HCT116 (cell line): ENCODE data around the gene MAPKBP1. TPM values are rescaled to one million over a fixed set of nuclear protein-coding genes. Genes with fewer than 3 reads are reported as not detected.

ENCODE experiments used
- ATAC-seq: fragments of 200-7000 bp; cut with Tn5 transposase; 2 replicates; pipeline ENCODE4 v1.9.1; 2020; ENCODE audit warnings: mild to moderate bottlenecking, moderate library complexity
- BruUV-seq: library from RNA; stranded (reverse); fragments of 400-500 nt; replicated peaks from 2 replicates; lab custom pipeline; 2021; lab: Mats Ljungman, UMichigan
- CTCF ChIA-PET: fragments of 300-600 bp; sonication (Branson Sonifier 250); formaldehyde crosslinking; loops from one replicate; lab custom pipeline; 2021; ENCODE audit warnings: antibody characterized with exemption; lab: Charles Lee
- POLR2A ChIA-PET: fragments of 300-600, 350-600 bp; sonication (Branson Sonifier 250); formaldehyde crosslinking; loops from one replicate; lab custom pipeline; 2021; ENCODE audit warnings: antibody characterized with exemption; lab: Charles Lee
- RAD21 ChIA-PET, 2 experiments: fragments of 300-600 bp; sonication (Branson Sonifier 250); formaldehyde crosslinking; loops; one replicate each; lab custom pipeline; 2023; ENCODE audit warnings: low total read pairs in 2 of 2; ENCODE audit not compliant: uncharacterized antibody in 2 of 2, unreplicated experiment in 2 of 2, low non-redundant PET in 1 of 2; lab: Charles Lee
- DNase-seq: peaks from one replicate; pipeline ENCODE4 v3.0.0-alpha.2; 2010; ENCODE audit warnings: low read depth, low spot score
- H2AFZ ChIP-seq: fragments of 200-600 bp; shearing (Covaris generic), sonication (generic); 2 replicates; pipeline ENCODE4 v1.6.1; 2017; ENCODE audit warnings: low read depth, mixed run types, mixed read lengths, antibody characterized with exemption, low read length; ENCODE audit not compliant: poor library complexity, severe bottlenecking
- H3K27ac ChIP-seq: 2 replicates; pipeline ENCODE4 v1.5.1; 2012; ENCODE audit warnings: low read depth, low read length
- H3K27me3 ChIP-seq: fragments of 200-600 bp; sonication (generic); 2 replicates; pipeline ENCODE4 v1.6.1; 2016; ENCODE audit warnings: mixed run types, low read length, mixed read lengths; ENCODE audit not compliant: insufficient read depth
- H3K36me3 ChIP-seq, 2 experiments: fragments of 200-500 bp in 1 of 2; fragments of 200-600 bp in 1 of 2; sonication (Bioruptor generic) in 1 of 2; sonication (generic) in 1 of 2; 2 replicates each; pipeline versions ENCODE4 v1.5.1 to v1.6.1; 2014 to 2016; ENCODE audit warnings: low read length in 2 of 2, inconsistent platforms in 1 of 2, mixed read lengths in 1 of 2, mixed run types in 1 of 2; ENCODE audit not compliant: insufficient read depth in 2 of 2, control insufficient read depth in 1 of 2
- H3K4me1 ChIP-seq, 2 experiments: fragments of 200-600 bp in 1 of 2; sonication (generic) in 1 of 2; 2 replicates each; pipeline versions ENCODE4 v1.5.1 to v1.6.1; 2012 to 2017; ENCODE audit warnings: low read length in 2 of 2, inconsistent platforms in 1 of 2, mild to moderate bottlenecking in 1 of 2, mixed read lengths in 1 of 2, mixed run types in 1 of 2, moderate library complexity in 1 of 2; ENCODE audit not compliant: insufficient read depth in 2 of 2, control insufficient read depth in 1 of 2
- H3K4me2 ChIP-seq: fragments of 200-600 bp; sonication (generic); 2 replicates; pipeline ENCODE4 v1.6.1; 2017; ENCODE audit warnings: mixed run types, low read length, mixed read lengths
- H3K4me3 ChIP-seq, 2 experiments: fragments of 200-600 bp in 1 of 2; sonication (generic) in 1 of 2; replicated peaks in 1 of 2; 2 replicates each; pipeline ENCODE4 v1.5.1; 2011 to 2016; ENCODE audit warnings: low read length in 2 of 2, control low read depth in 1 of 2, low read depth in 1 of 2, mild to moderate bottlenecking in 1 of 2, mixed read lengths in 1 of 2, mixed run types in 1 of 2
- H3K79me2 ChIP-seq: fragments of 200-600 bp; sonication (generic); 2 replicates; pipeline ENCODE4 v1.6.1; 2017; ENCODE audit warnings: mild to moderate bottlenecking, mixed run types, low read length, moderate library complexity, mixed read lengths; ENCODE audit not compliant: insufficient read depth
- H3K9ac ChIP-seq: fragments of 200-600 bp; sonication (generic); 2 replicates; pipeline ENCODE4 v1.6.1; 2016; ENCODE audit warnings: low read length, mixed read lengths
- H3K9me2 ChIP-seq: fragments of 200-600 bp; sonication (generic), shearing (Covaris generic); 2 replicates; pipeline ENCODE4 v1.6.1; 2017; ENCODE audit warnings: mixed run types, mild to moderate bottlenecking, moderate library complexity; ENCODE audit not compliant: insufficient read depth
- H3K9me3 ChIP-seq, 2 experiments: fragments of 200-500 bp in 1 of 2; fragments of 200-600 bp in 1 of 2; sonication (Bioruptor generic) in 1 of 2; sonication (generic) in 1 of 2; 2 replicates each; pipeline ENCODE4 v1.6.1; 2014 to 2017; ENCODE audit warnings: low read length in 2 of 2, mixed read lengths in 2 of 2, inconsistent platforms in 1 of 2, low read depth in 1 of 2, mild to moderate bottlenecking in 1 of 2, mixed run types in 1 of 2, moderate library complexity in 1 of 2; ENCODE audit not compliant: control insufficient read depth in 1 of 2, insufficient read depth in 1 of 2
- H4K20me1 ChIP-seq: fragments of 200-600 bp; sonication (generic), shearing (Covaris generic); 2 replicates; pipeline ENCODE4 v1.6.1; 2017; ENCODE audit warnings: mixed run types, mild to moderate bottlenecking, moderate library complexity; ENCODE audit not compliant: insufficient read depth
- ATF3 ChIP-seq: IDR thresholded peaks from 2 replicates; pipeline ENCODE4 v1.6.1; 2012
- CTCF ChIP-seq, 3 experiments: fragments of 200-600 bp in 1 of 3; sonication (generic) in 1 of 3; IDR thresholded peaks in 2 of 3; conservative IDR thresholded peaks in 1 of 3; 2 replicates each; pipeline ENCODE4 v1.5.1; 2012 to 2017; ENCODE audit warnings: low read depth in 2 of 3, low read length in 2 of 3, antibody characterized with exemption in 1 of 3, borderline replicate concordance in 1 of 3, control low read depth in 1 of 3, mild to moderate bottlenecking in 1 of 3, mixed read lengths in 1 of 3, mixed run types in 1 of 3, moderate library complexity in 1 of 3; ENCODE audit not compliant: insufficient read depth in 1 of 3
- POLR2AphosphoS5 ChIP-seq: IDR thresholded peaks from 2 replicates; pipeline ENCODE4 v1.6.1; 2011; ENCODE audit warnings: mild to moderate bottlenecking, low read depth, low read length, moderate library complexity
- RAD21 ChIP-seq: IDR thresholded peaks from 2 replicates; pipeline ENCODE4 v1.6.1; 2012; ENCODE audit warnings: low read depth, mild to moderate bottlenecking
- ZBTB33 ChIP-seq: IDR thresholded peaks from 2 replicates; pipeline ENCODE4 v1.6.1; 2011; ENCODE audit warnings: mild to moderate bottlenecking, low read length, moderate library complexity; ENCODE audit not compliant: insufficient replicate concordance; ENCODE audit errors: extremely low read depth
- intact Hi-C: fragments of 100-400 bp; cut with micrococcal nuclease; formaldehyde crosslinking; loops from 2 replicates; pipeline ENCODE4 v1.10.0; 2022
- total RNA-seq: library from RNA; stranded (reverse); gene quantifications from one replicate; pipeline ENCODE4 v1.2.1, GENCODE V29; 2021; ENCODE audit not compliant: unreplicated experiment

The MAPKBP1 gene
- total RNA-seq, 1 experiment from 2014 or later, result 21.3 TPM

GRCh38 chr15:41858756-41859155, 84.5 kb downstream of the MAPKBP1 start:
- Histone ChIP-seq H3K79me2 (no peaks in the 10 kb centered on the region), H3K27me3 (no peaks in the 10 kb centered on the region), H2AFZ (no peak overlapping the region), H3K9ac (no peak overlapping the region), H3K9me2 (no peaks in the 10 kb centered on the region), H3K36me3 (no peaks in the 10 kb centered on the region), H3K27ac (no peak overlapping the region), H3K9me3 (no peaks in the 10 kb centered on the region), H3K4me2 (no peak overlapping the region), H3K4me3 (no peak overlapping the region)
- DNase-seq, result no peak
- intact Hi-C loops, result no loop called here
- RAD21 ChIA-PET, result no interaction called here
- POLR2A ChIA-PET, result no interaction called here
- no peak; the same call in 1 of the 2 replicates for ATAC-seq
- CTCF ChIA-PET, result interaction anchor here (1.1 kb wide), 1 partner anchor 46 kb away, joined by 3 read pairs; no protein-coding TSS in a partner anchor
- BruUV-seq, result no TSS peak
- TF ChIP-seq ZBTB33 (no peak), RAD21 (no peak), POLR2AphosphoS5 (no peak), ATF3 (no peak), CTCF (IDR thresholded peaks at IDR 0.05 in 2 of 3, conservative IDR thresholded peaks at IDR 0.05 in 1 of 3; ENCODE audit: borderline replicate concordance in 1 of 3, insufficient read depth in 1 of 3, low read depth in 2 of 3, low read length in 2 of 3) (peak in 1 of 3 experiments; percentile 24; a peak in 1 of 6 replicates)
- TF ChIP-seq, all 23 proteins: peak for 1
- peaks cover 2 to 8% of the 10 kb centered on the region in 2 experiments; a peak in 3 of 4 replicates for H3K4me1 ChIP-seq
- no peaks in the 10 kb centered on the region for H4K20me1 ChIP-seq
